ENCODE data around the gene OVOL3.

The OVOL3 gene

GRCh38 chr19:36114721-36115452 lies 3.9 kb downstream of the OVOL3 start, which contains the start of gene POLR2I:
TSS of gene POLR2I (minus strand) at chr19:36114875. CDS start at chr19:36114856, 19 bp downstream.
- Histone ChIP-seq H3K27me3 (ENCODE audit: insufficient read depth, low read depth, severe bottlenecking) (no peaks in the 10 kb centered on the region), H3K4me3 (ENCODE audit: low read depth, low read length) (peak within 1 kb of the TSS; percentile 91), H3K36me3 (peaks cover 60% of the 10 kb centered on the region), H3K9me3 (ENCODE audit: severe bottlenecking) (no peaks in the 10 kb centered on the region), H3K27ac (peak within 1 kb of the TSS; percentile 84)
- no peak for TF ChIP-seq CTCF (IDR thresholded peaks at IDR 0.05; ENCODE audit: low read depth, low read length)
- peak; percentile 99 for DNase-seq

DNA sequence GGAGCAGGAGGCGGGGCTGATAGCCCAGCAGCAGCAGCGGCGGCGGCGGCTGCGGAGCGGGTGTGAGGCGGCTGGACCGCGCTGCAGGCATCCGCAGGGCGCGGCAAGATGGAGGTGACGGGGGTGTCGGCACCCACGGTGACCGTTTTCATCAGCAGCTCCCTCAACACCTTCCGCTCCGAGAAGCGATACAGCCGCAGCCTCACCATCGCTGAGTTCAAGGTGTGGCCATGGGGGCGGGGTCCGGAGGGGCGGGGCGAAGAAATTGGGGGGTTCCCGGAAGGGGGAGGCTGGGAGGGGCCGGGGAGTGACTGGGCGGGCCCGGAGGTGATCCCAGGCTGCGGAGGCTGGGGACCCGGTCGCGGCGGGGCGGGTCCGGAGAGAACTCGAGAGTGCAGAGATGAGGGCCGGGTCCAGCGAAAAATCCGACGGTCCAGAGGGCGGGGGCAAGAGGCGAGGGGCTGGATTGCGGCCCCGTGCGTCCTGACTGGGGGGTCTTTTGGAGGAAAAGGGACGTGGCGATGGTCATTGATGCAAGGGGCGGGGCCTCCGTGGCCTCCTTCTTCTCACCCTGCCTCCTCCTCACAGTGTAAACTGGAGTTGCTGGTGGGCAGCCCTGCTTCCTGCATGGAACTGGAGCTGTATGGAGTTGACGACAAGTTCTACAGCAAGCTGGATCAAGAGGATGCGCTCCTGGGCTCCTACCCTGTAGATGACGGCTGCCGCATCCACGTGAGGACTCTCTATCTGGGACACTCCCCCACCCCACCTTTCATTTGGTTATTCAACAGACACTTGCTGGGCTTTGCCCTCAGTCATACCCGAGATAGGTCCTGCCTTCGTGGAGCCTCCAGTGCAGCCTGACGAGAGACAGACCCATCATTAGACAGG lies 4.8 kb downstream of the OVOL3 start, which contains the start of gene TBCB:
Gene TBCB, plus strand, starts transcription at position 16 of the 891 bp plus-strand sequence. Its CDS starts 93 bp downstream, at position 109.
- TF ChIP-seq CTCF (IDR thresholded peaks at IDR 0.05; ENCODE audit: low read depth, low read length) = no peak
- Histone ChIP-seq H3K27me3 (ENCODE audit: insufficient read depth, low read depth, severe bottlenecking) (no peaks in the 10 kb centered on the region), H3K9me3 (ENCODE audit: severe bottlenecking) (no peaks in the 10 kb centered on the region), H3K4me3 (ENCODE audit: low read depth, low read length) (peak within 1 kb of the TSS; percentile 91), H3K36me3 (peaks cover 62% of the 10 kb centered on the region), H3K27ac (peak within 1 kb of the TSS; percentile 84)
- no peak for DNase-seq

DNA sequence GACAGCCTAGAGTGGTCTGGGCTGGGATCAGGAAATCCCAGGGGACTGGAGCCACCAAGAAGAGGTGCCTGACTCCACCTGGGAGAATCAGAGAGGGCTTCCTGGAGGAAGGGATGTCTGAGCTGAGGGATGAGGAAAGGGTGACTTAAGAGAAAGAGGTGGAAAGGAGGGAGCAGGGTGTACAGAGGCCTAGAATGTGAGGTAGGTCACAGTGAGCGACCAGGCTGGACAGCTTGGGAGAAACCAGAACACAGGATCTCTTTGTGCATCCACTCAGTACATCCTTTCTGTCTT lies 5.3 kb downstream of the OVOL3 start:
- Histone ChIP-seq H3K9me3 (ENCODE audit: severe bottlenecking) (no peaks in the 10 kb centered on the region), H3K27ac (no peak overlapping the region), H3K36me3 (peaks cover 59% of the 10 kb centered on the region), H3K27me3 (ENCODE audit: insufficient read depth, low read depth, severe bottlenecking) (no peaks in the 10 kb centered on the region), H3K4me3 (ENCODE audit: low read depth, low read length) (peak overlapping the region; percentile 91)
- DNase-seq = no peak
- TF ChIP-seq CTCF (IDR thresholded peaks at IDR 0.05; ENCODE audit: low read depth, low read length) = no peak

GRCh38 chr19:36120092-36120983 lies 9.4 kb downstream of the OVOL3 start:
- TF ChIP-seq CTCF (IDR thresholded peaks at IDR 0.05; ENCODE audit: low read depth, low read length) = no peak
- Histone ChIP-seq H3K36me3 (peaks cover 45% of the 10 kb centered on the region), H3K4me3 (ENCODE audit: low read depth, low read length) (no peak overlapping the region), H3K27ac (no peak overlapping the region), H3K27me3 (ENCODE audit: insufficient read depth, low read depth, severe bottlenecking) (no peaks in the 10 kb centered on the region), H3K9me3 (ENCODE audit: severe bottlenecking) (no peaks in the 10 kb centered on the region)
- no peak for DNase-seq

DNA sequence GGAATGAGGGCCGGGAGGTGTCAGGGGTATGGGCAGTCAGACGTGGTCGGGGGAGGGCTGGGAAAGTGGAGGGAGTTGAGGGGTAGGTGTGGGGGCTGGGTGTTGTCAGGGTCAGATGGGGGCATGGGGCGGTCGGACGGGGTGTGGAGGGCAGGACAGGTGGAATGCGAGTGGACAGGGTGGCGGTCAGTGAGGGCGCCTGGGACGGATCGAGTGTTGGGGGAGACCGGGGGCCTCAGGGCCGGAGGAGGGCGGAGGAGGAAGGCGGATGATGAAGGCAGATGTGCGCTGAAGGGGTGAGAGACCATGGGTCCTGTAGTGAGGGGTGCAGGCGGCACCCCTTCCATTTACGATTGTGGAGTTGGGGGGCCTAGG lies 10.0 kb downstream of the OVOL3 start:
- no peak for DNase-seq
- no peaks in the 10 kb centered on the region for H3K9me3 ChIP-seq (ENCODE audit: severe bottlenecking)
- H3K4me3 ChIP-seq (ENCODE audit: low read depth, low read length) = no peak overlapping the region
- H3K36me3 ChIP-seq = peaks cover 51% of the 10 kb centered on the region
- no peak for TF ChIP-seq CTCF (IDR thresholded peaks at IDR 0.05; ENCODE audit: low read depth, low read length)
- H3K27me3 ChIP-seq (ENCODE audit: insufficient read depth, low read depth, severe bottlenecking) = no peaks in the 10 kb centered on the region
- H3K27ac ChIP-seq = no peak overlapping the region
